BJ (cell line): Measurements from ENCODE around the gene VWA8. TPM values are rescaled to one million over a fixed set of nuclear protein-coding genes. Genes with fewer than 3 reads are reported as not detected.

Experiments
- CTCF ChIA-PET: fragments of 350-600 bp; formaldehyde crosslinking; extraction: SDS; loops from one replicate; lab custom pipeline; 2021; ENCODE audit warnings: antibody characterized with exemption, inconsistent platforms; lab: Yijun Ruan, JAX
- POLR2A ChIA-PET: fragments of 300-600 bp; sonication (Branson Sonifier 250); formaldehyde crosslinking; extraction: SDS; loops from one replicate; lab custom pipeline; 2021; ENCODE audit warnings: antibody characterized with exemption; lab: Charles Lee
- DNase-seq: peaks from one replicate; pipeline ENCODE4 v3.0.0-alpha.2; 2011; ENCODE audit warnings: low read depth
- H3K27me3 ChIP-seq: 2 replicates; pipeline ENCODE4 v1.6.0; 2011; ENCODE audit warnings: low read length; ENCODE audit not compliant: control insufficient read depth, insufficient read depth
- H3K36me3 ChIP-seq: 2 replicates; pipeline ENCODE4 v1.5.1; 2011; ENCODE audit warnings: low read length; ENCODE audit not compliant: control insufficient read depth, insufficient read depth
- H3K4me3 ChIP-seq: 2 replicates; pipeline ENCODE4 v1.5.1; 2011; ENCODE audit warnings: low read depth, mild to moderate bottlenecking, control low read depth, low read length
- CTCF ChIP-seq: IDR thresholded peaks from 2 replicates; pipeline ENCODE4 v1.5.1; 2011; ENCODE audit warnings: low read depth, mild to moderate bottlenecking, control low read depth, inconsistent platforms, low read length, moderate library complexity; ENCODE audit not compliant: insufficient read depth
- polyA plus RNA-seq: library from polyadenylated mRNA; depleted of rRNA; stranded (reverse); fragments of >200 nt; gene quantifications from 2 replicates; pipeline ENCODE4 v1.2.3, GENCODE V29; 2011

VWA8 gene
- polyA plus RNA-seq, 1 experiment = 5.9 TPM

DNA sequence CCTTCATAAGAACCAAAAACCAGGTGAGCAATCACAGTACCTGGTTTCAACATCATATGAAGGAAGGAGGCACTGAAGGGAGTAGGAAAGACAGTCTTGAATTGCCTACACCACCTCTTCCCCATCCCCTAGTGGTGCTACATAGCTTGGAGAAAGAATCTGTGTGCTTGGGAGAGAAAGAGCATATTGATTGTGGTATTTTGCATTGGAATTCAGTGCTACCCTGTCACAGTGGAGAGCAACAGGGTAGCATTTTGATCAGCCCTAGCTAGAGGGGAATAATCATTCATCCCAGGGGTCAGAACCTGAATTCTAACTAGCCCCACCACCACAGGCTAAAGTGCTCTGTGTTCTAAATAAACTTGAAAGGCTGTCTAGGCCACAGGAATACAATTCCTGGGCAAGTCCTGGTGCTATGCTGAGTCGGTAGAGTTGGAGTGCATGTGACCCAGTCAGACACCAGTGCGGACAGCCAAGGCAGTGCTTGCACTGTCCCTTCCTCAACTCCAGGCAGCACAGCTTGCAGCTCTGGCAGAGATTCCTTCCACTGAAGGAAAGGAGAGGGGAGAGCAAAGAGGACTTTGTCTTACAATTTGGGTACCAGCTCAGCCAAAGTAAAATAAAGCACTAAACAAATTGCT lies 158.7 kb downstream of the VWA8 start:
- Histone ChIP-seq H3K36me3 (no peaks in the 10 kb centered on the region), H3K27me3 (no peaks in the 10 kb centered on the region), H3K4me3 (no peak overlapping the region)
- CTCF ChIA-PET = interaction anchor here (1.0 to 1.1 kb wide), 2 partner anchors 10 to 25 kb away, joined by 3 to 4 read pairs; no protein-coding TSS in a partner anchor
- TF ChIP-seq CTCF = no peak
- no peak for DNase-seq
- POLR2A ChIA-PET = no interaction called here

DNA sequence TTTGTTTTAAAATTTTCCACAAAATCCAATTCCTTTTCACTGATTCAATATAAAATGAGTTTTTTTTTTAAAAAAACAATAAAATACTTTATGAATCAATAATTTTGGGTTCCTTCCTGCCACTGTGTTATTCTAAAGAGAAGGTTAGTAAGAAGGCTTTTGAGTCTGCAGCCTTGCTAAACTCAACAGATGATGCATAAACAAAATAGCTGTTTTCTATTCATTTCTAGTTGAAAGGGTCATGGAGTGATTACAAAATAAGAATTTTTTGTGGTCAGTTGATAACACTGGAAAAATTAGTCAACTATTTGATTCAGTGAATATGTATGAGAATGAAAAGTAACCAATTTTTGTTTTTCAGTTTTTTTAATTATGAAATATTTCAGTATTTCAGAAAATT lies 169.9 kb downstream of the VWA8 start:
- no peaks in the 10 kb centered on the region for H3K36me3 ChIP-seq
- no peak for DNase-seq
- no peaks in the 10 kb centered on the region for H3K27me3 ChIP-seq
- ChIA-PET CTCF (no interaction called here), POLR2A (no interaction called here)
- H3K4me3 ChIP-seq = no peak overlapping the region
- TF ChIP-seq CTCF = no peak

- no peaks in the 10 kb centered on the region for H3K36me3 ChIP-seq
- POLR2A ChIA-PET = no interaction called here
- CTCF ChIA-PET = no interaction called here
- no peak overlapping the region for H3K4me3 ChIP-seq
- DNase-seq = no peak
- H3K27me3 ChIP-seq = no peaks in the 10 kb centered on the region
- TF ChIP-seq CTCF = no peak
Observed at GRCh38 chr13:41788552-41788951, 172.4 kb downstream of the VWA8 start.

DNA sequence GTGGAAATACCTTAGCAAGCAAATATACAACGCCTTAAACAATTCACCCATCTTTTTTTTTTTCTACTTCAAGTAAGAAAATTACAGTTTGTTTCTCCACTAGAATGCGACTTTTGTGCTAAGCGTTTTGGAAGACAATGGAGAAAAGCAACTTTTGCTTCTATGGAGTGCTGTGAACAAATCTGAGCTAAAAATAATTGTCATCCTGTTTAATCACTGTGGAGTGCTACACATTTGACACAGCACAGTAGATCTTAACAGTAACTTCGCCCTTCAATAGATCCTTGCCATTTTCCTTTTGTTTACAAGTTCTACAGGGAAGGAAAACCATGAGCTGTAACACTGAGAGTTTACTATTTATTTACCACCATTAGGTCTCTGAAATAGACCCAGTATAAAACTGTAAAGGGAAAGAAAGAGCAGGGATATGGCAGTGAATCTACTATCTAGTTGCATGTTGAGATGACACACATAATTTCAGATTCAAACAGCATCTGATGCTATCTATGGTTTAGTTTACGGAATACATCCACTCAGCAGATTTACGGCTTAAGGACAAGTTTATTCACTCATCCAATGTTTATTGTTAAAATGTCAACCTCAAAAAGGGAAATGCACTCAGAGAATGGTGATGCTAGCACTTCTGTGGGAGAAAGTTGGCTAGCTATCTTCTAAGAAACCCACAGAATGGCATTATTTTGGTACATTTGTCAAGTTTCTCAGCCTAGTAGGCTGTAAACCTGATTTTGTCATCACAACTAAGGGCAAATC lies 175.3 kb downstream of the VWA8 start:
- POLR2A ChIA-PET = no interaction called here
- CTCF ChIA-PET = no interaction called here

More for the DNA sequence above, 175.3 kb downstream of the VWA8 start:
- no peaks in the 10 kb centered on the region for H3K36me3 ChIP-seq
- H3K4me3 ChIP-seq = no peak overlapping the region
- no peak for DNase-seq
- no peaks in the 10 kb centered on the region for H3K27me3 ChIP-seq
- TF ChIP-seq CTCF = no peak
